Activated T-helper 2 cell treated with anti-CD3 and anti-CD28 coated beads, Interferon-gamma antibody, Interleukin-2, Interleukin-4, amounts not matched to agents 10 μg/mL and 5 μg/mL and 100 μg/mL, durations not matched to agents 14 hours and 24 hours and 36 hours (primary cell): ENCODE measurements around the gene RAMP1. TPM values are rescaled to one million over a fixed set of nuclear protein-coding genes. Genes with fewer than 3 reads are reported as not detected.
"Not testable (repeated sequence)": the region's sequence is repeated elsewhere in the genome, so short reads cannot be mapped to it uniquely, and the experiment has no call there.

ENCODE experiments used
- DNase-seq: peaks from one replicate; pipeline ENCODE4 v3.0.0; 2021; ENCODE audit warnings: low spot score
- H3K27ac Mint-ChIP-seq: one replicate; pipeline ENCODE4 v1.8.0; 2021; ENCODE audit warnings: mixed read lengths
- H3K27me3 Mint-ChIP-seq: one replicate; pipeline ENCODE4 v1.8.0; 2021; ENCODE audit warnings: low read depth, mixed read lengths
- H3K36me3 Mint-ChIP-seq: one replicate; pipeline ENCODE4 v1.8.0; 2021; ENCODE audit warnings: low read depth, mixed read lengths
- H3K4me1 Mint-ChIP-seq: one replicate; pipeline ENCODE4 v1.8.0; 2021; ENCODE audit warnings: low read depth, mixed read lengths
- H3K4me3 Mint-ChIP-seq: one replicate; pipeline ENCODE4 v1.8.0; 2021; ENCODE audit warnings: low read depth, mild to moderate bottlenecking, moderate library complexity, mixed read lengths
- H3K9me3 Mint-ChIP-seq: one replicate; pipeline ENCODE4 v1.8.0; 2021; ENCODE audit warnings: mixed read lengths
- intact Hi-C: fragments of 100-400 bp; cut with micrococcal nuclease; formaldehyde crosslinking; loops from one replicate; pipeline ENCODE4 v1.15.1; 2023
- total RNA-seq: library from RNA; stranded (reverse); gene quantifications from 2 replicates; pipeline ENCODE4 v1.2.3, GENCODE V29; 2022

The RAMP1 gene
- total RNA-seq, 1 donor from 2014 or later = 13.1 TPM

GRCh38 chr2:237943395-237944094 lies 84.1 kb downstream of the RAMP1 start:
- no peaks in the 10 kb centered on the region for H3K27me3 Mint-ChIP-seq
- peaks cover 33% of the 10 kb centered on the region for H3K9me3 Mint-ChIP-seq
- H3K4me1 Mint-ChIP-seq = peaks cover 46% of the 10 kb centered on the region
- DNase-seq = no peak
- H3K27ac Mint-ChIP-seq = no peak overlapping the region
- intact Hi-C loops = no loop called here
- peaks cover 39% of the 10 kb centered on the region for H3K36me3 Mint-ChIP-seq
- H3K4me3 Mint-ChIP-seq = no peak overlapping the region

- DNase-seq = no peak
- peaks cover 33% of the 10 kb centered on the region for H3K9me3 Mint-ChIP-seq
- H3K4me1 Mint-ChIP-seq = peaks cover 43% of the 10 kb centered on the region
- H3K36me3 Mint-ChIP-seq = peaks cover 39% of the 10 kb centered on the region
- H3K27me3 Mint-ChIP-seq = no peaks in the 10 kb centered on the region
- H3K27ac Mint-ChIP-seq = no peak overlapping the region
- no peak overlapping the region for H3K4me3 Mint-ChIP-seq
- intact Hi-C loops = no loop called here
Observed at GRCh38 chr2:237944302-237944701, 84.9 kb downstream of the RAMP1 start.

- Mint-ChIP-seq H3K9me3 (peaks cover 33% of the 10 kb centered on the region), H3K27ac (no peak overlapping the region), H3K4me1 (peaks cover 26% of the 10 kb centered on the region), H3K27me3 (peaks cover 1% of the 10 kb centered on the region), H3K36me3 (peaks cover 35% of the 10 kb centered on the region), H3K4me3 (no peak overlapping the region)
- no peak for DNase-seq
- intact Hi-C loops = no loop called here
Observed at GRCh38 chr2:237946423-237946822, 87.0 kb downstream of the RAMP1 start.

GRCh38 chr2:237951354-237951753 lies 91.9 kb downstream of the RAMP1 start:
- H3K36me3 Mint-ChIP-seq, H3K4me3 Mint-ChIP-seq, H3K4me1 Mint-ChIP-seq, DNase-seq, H3K27ac Mint-ChIP-seq, intact Hi-C loops: not testable (repeated sequence)
- Mint-ChIP-seq H3K27me3 (peaks cover 17% of the 10 kb centered on the region), H3K9me3 (peaks cover 10% of the 10 kb centered on the region)

GRCh38 chr2:237951878-237952277 lies 92.5 kb downstream of the RAMP1 start:
- no peak for DNase-seq
- H3K4me1 Mint-ChIP-seq = peaks cover 4% of the 10 kb centered on the region
- intact Hi-C loops = no loop called here
- peaks cover 5% of the 10 kb centered on the region for H3K9me3 Mint-ChIP-seq
- no peak overlapping the region for H3K4me3 Mint-ChIP-seq
- peaks cover 7% of the 10 kb centered on the region for H3K36me3 Mint-ChIP-seq
- no peak overlapping the region for H3K27ac Mint-ChIP-seq
- H3K27me3 Mint-ChIP-seq = peaks cover 19% of the 10 kb centered on the region

GRCh38 chr2:237952851-237953250 lies 93.4 kb downstream of the RAMP1 start:
- Mint-ChIP-seq H3K9me3 (no peaks in the 10 kb centered on the region), H3K4me3 (no peak overlapping the region), H3K36me3 (no peaks in the 10 kb centered on the region), H3K27me3 (peaks cover 28% of the 10 kb centered on the region), H3K27ac (no peak overlapping the region), H3K4me1 (peaks cover 11% of the 10 kb centered on the region)
- no peak for DNase-seq
- intact Hi-C loops = no loop called here

GRCh38 chr2:237955640-237956401 lies 96.4 kb downstream of the RAMP1 start:
- intact Hi-C loops = no loop called here
- H3K27me3 Mint-ChIP-seq = peaks cover 29% of the 10 kb centered on the region
- no peaks in the 10 kb centered on the region for H3K9me3 Mint-ChIP-seq
- no peak overlapping the region for H3K4me3 Mint-ChIP-seq
- DNase-seq = no peak
- H3K36me3 Mint-ChIP-seq = no peaks in the 10 kb centered on the region
- no peak overlapping the region for H3K27ac Mint-ChIP-seq
- peaks cover 11% of the 10 kb centered on the region for H3K4me1 Mint-ChIP-seq

GRCh38 chr2:237956402-237956736 lies 96.9 kb downstream of the RAMP1 start:
- peaks cover 28% of the 10 kb centered on the region for H3K27me3 Mint-ChIP-seq
- no peak for DNase-seq
- H3K4me3 Mint-ChIP-seq = no peak overlapping the region
- no peaks in the 10 kb centered on the region for H3K9me3 Mint-ChIP-seq
- H3K36me3 Mint-ChIP-seq = no peaks in the 10 kb centered on the region
- H3K4me1 Mint-ChIP-seq = peaks cover 11% of the 10 kb centered on the region
- H3K27ac Mint-ChIP-seq = no peak overlapping the region
- intact Hi-C loops = no loop called here

GRCh38 chr2:237961637-237962036 lies 102.2 kb downstream of the RAMP1 start:
- peaks cover 15% of the 10 kb centered on the region for H3K9me3 Mint-ChIP-seq
- H3K27ac Mint-ChIP-seq = no peak overlapping the region
- DNase-seq = no peak
- H3K4me1 Mint-ChIP-seq = peaks cover 11% of the 10 kb centered on the region
- intact Hi-C loops = loop anchor here (10.0 kb wide), 1 partner anchor 323 kb away; the partner anchor contains the start of gene PER2
- H3K27me3 Mint-ChIP-seq = peaks cover 13% of the 10 kb centered on the region
- H3K4me3 Mint-ChIP-seq = no peak overlapping the region
- no peaks in the 10 kb centered on the region for H3K36me3 Mint-ChIP-seq

Other genes with a start within 250 kb of the RAMP1 start
- 254 and 256 TPM in 2 replicates for gene LRRFIP1, start 232.0 kb upstream of the RAMP1 start, total RNA-seq
- 0.92 and 1.0 TPM in 2 replicates for gene RBM44, start 60.8 kb upstream of the RAMP1 start, total RNA-seq
- gene UBE2F, start 107.4 kb downstream of the RAMP1 start, total RNA-seq = 137 and 146 TPM in 2 replicates
- gene SCLY, start 201.4 kb downstream of the RAMP1 start, total RNA-seq = 98.6 and 102 TPM in 2 replicates
- gene ESPNL, start 240.7 kb downstream of the RAMP1 start, total RNA-seq = 0.07 and 0.14 TPM in 2 replicates